D341Med (cell line): ENCODE data around the gene MGA.
"Not testable (repeated sequence)": the region's sequence is repeated elsewhere in the genome, so short reads cannot be mapped to it uniquely, and the experiment has no call there.

Source experiments
- DNase-seq: peaks from one replicate; pipeline ENCODE4 v3.0.0; 2012; ENCODE audit warnings: low spot score

Gene MGA

GRCh38 chr15:41716864-41717263, 56.7 kb downstream of the MGA start:
- DNase-seq: no peak

DNA sequence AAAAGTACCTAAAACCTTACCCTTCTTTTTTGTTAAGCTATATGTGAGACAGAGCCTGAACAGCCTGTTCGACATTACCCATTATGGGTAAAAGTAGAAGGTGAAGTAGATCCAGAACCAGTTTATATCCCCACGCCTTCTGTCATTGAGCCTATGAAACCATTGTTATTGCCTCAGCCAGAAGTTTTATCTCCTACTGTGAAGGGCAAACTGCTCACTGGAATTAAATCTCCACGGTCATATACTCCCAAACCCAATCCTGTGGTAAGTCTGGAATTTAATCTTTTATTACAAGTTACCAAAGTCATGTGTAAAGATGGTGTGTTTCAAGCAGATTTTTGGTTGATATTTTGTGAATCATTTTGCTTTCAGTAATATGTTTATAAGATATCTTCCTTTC, 66.9 kb downstream of the MGA start:
- no peak for DNase-seq

DNA sequence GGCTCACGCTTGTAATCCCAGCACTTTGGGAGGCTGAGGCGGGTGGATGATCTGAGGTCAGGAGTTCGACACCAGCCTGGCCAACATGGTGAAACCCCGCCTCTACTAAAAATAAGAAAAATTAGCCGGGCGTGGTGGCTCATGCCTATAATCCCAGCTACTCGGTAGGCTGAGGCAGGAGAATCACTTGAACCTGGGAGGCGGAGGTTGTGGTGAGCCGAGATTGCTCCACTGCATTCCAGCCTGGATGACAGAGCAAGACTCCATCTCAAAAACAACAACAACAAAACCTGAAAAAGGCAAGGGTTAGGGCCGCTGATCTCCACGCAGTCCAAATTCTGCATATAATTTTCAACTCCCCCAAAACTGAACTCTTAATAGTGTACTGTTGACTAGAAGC, 67.9 kb downstream of the MGA start:
- not testable (repeated sequence) for DNase-seq

DNA sequence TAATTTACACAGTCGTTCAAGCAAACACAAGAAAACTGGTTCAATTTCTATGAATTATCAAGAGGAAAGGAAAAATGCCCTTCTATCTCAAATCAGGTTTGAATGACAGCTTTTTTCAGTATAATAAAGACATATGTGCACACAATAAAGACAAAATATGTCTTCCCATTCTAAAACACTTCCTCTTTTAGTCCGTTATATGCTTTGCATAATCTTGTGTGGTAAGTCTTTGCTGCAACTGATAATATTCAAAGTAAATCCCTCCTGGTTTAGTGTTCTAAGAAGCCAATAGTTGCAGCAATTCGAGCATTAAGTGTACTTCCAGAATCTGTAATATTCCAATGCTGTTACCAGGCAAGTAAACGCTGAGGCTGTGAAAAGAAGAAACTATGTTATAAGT, 70.3 kb downstream of the MGA start:
- no peak for DNase-seq

DNA sequence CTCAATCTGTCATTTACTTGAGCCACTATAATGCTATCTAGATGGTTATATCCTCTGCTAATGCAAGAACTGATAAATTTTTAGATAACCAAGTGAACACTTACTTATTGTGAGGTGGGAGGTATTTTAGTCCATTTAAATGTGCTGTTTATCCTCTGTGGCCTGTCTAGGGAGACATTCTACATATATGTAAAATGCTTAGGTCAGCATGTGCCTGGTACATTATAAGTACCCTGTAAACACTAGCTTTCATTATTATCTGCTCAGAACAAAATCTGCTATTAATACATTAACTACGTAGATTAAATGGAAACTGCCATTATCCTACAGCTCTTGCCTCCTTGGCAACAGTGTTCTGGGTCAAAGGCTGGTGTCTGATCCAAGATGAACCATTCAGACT, 72.3 kb downstream of the MGA start:
- DNase-seq: no peak

DNA sequence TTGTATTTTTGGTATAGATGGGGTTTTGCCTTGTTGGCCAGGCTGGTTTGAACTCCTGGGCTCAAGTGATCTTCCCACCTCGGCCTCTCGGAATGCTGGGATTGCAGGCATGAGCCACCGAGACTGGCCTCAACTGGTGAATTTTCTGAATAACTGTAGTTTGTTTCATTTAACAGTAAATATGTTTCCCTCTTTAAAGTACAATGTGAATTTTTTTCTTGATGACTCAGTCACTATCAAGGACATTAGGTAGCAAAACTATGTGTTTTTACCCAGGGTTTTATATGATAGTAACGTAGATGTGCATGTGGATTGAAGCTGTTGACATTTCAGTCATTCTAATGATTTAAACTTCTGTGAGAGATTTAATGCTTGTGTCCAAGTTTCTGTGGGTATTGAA, 73.9 kb downstream of the MGA start:
- no peak for DNase-seq

DNA sequence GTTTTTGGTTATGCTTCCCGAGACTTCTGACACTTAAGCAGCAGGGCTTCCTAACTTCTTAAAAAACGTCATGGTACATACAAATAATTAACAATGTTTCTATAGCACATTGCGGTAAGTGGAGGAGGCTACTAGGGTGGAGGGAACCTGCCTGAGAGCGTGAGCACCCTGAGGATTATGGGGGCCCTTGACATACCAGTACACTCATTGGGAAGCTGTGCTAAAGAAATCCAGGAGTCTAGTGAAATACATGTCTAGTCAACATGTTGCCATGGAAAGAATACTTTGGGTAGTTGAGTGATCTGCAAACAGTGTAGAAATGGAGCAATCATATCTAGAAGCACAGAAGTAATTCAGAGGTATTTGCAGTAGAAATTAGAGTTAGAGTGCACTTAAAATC, 74.8 kb downstream of the MGA start:
- DNase-seq: no peak

- not testable (repeated sequence) for DNase-seq
These were observed 75.3 kb downstream of the MGA start for GRCh38 chr15:41735492-41735891.

DNA sequence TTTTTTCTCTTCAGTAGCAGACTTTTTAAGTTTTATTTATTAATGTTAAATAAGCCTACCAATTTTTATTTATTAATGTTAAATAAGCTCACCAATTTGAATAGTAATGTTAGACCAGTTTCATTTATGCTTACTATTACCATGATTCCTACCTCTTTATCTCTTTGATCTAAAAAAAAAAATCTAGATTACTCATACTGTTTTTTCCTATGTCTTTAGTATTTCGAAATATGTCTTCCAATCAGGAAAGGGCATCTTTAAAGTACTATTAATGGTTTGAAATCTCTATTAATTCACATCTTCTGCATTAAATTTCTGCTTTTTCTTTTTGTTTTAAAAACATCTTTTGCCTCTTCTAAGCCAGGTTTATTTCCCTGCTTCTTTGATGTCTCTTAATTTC, 86.6 kb downstream of the MGA start:
- no peak for DNase-seq

DNA sequence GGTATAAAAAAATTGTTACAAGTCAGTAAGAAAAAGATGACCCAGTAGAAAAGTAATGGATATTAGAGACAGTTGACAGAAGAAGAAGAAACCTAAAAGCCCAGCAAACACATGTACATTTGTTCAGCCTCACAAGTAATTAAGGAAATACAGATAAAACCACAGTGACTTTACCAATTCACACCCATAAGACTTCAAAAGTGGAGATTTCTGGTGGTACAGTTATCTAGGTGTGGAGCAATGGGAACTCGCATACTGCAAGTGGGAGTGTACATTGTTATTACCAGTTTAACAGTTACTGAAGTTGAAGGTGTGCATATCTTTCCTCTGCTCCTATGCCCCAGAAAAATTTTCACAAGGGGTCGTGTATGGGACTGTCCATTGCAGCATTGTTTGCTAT, 96.0 kb downstream of the MGA start:
- DNase-seq: no peak

DNA sequence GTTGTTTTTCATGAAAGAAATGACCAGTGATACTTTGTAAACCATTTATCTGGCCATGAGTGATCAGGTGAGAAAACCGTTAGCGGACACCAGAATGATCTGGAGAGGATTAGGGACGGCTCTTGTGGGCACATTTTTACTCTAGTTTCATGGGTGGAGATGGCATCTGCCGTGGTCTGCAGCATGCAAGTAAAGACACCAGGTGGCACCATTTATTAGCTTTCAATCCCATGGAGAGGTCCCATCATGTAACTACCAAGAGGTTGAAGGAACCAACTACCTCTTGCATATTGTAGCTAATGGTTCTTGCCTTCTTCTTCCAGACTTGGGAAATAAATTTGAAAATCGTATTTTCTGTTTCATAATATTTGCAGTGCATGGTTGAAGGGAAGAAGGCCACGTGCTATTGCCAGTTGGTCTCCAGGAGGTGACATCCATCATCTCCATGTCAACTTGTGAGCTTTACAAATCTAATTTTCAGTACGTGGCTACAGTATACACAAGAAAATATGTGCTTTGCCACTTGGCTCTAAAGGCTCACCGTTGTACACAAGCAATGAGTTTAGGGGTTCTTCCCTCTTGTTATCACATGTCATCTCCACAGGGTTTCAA, 112.6 kb downstream of the MGA start:
- peak; percentile 72 for DNase-seq

DNA sequence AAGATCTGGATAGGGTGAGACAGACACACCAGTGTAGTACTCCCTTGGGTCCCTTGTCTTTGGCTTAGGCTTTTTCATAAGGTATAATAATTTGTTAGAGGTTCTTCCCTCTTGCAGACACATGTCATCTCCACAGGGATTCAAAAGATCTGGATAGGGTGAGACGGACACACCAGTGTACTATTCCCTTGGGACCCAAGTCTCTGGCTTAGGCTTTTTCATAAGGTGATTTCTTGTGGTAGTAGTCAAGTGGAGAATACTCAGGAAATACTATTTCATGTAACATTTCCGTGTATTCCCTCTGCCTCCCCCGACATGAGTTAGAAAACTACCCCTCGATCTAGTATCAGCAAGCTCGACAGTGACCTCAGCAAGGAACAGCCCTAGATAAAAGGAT, 113.1 kb downstream of the MGA start:
- no peak for DNase-seq

DNA sequence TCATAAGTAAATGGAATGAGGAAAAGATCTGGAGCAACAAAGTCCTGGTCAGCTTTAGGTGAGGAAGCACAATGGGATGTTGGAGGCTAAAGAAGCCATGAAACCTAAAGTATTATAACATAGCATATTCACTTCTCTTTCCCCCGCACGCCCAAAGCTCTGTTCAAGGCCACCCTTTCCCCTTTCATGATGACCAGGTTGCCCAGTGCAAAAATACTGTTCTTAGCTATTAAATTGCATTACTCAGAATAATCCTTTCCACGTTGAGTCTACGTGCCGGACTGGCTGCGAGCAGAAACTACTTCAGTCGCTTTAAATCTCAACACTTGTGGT, 113.5 kb downstream of the MGA start:
- no peak for DNase-seq

- peak; percentile 97 for DNase-seq
These were observed 114.1 kb downstream of the MGA start, which contains the start of gene MAPKBP1 for GRCh38 chr15:41774062-41774881. TSS of gene MAPKBP1 (plus strand) at chr15:41774484. CDS start at chr15:41775276, 792 bp downstream.

GRCh38 chr15:41774882-41775417, 114.7 kb downstream of the MGA start:
- no peak for DNase-seq

DNA sequence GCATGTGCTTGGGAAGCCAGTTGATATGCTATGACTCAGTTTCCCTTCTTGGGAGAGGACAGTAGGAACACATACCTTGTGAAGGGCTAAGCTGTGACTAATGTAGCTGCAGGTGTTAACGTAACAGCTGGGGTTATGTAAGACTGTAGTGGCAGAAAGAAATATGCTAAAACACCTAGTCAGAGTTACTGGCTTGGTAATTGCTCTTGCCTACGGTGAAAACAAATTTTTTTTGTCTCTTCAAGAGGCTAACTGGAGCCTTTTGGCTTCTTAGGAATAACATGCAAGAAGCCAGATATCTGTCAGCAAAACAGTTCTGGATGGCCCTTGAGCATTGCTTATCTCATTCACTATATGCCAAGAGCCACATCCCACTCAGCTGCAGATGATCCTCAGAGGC, 115.4 kb downstream of the MGA start:
- no peak for DNase-seq

- no peak for DNase-seq
These were observed 117.3 kb downstream of the MGA start for GRCh38 chr15:41777421-41777973.

DNA sequence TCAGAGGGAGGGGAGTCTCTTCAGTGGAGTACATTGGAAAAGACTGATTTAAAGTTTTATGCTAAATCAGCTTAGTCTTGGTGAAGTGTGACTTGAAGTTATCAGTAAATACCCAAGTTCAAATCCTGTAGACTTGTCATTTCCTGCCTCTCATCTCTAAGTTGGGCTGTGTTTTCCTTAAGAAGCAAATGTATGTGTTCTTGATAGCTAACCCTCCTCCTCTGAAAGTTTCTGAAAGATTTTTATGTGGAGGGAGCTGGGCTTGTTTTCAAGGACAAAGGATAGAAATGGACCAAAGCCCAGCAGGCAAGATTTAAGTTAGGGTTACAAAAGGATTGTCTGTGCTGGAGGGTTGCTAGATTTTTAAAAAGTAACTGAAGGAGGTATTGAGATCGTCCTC, 118.3 kb downstream of the MGA start:
- DNase-seq: no peak

DNA sequence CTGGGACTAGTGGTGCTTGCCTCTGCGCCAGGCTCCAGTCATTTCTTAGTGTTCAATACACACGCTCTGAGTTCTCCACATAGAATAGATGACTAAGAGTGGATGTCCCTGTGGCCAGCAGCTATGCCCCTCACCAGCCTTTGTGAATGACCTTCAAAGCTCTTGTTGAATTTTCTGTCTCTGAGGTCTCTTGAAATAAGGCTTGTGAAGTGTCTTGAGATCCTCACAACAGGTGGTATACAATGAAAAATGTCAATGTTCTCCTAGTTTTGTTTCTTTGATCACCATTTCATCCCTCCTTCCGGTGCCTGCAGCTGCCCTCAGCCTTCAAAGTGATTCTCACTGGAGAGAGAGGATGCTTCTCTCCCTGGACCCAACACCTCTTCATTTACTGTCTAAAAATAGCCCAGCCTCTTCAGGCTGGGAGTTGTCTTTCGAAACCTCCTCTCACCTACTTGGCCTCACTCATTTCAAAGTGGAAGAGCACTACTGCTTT, 119.5 kb downstream of the MGA start:
- DNase-seq: no peak

DNA sequence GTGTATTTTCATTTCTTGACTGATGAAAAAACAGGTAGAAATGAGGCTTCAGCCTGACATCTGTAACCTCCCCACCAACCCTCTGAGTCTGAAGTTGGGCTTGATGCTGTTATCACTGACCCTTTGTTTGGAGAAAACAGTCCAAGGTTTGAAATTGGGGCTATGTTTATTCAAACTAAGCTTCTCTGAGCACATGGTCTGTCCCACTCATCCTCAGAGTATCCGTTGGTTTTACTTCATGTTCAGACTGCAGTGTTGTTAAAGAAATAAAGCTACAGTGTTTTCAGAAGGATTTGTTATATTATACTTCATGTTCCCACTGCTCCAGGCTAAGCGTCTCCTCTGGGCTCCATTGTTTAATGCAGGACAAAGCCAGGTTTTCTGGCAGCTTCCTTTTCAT, 120.1 kb downstream of the MGA start:
- DNase-seq: no peak

DNA sequence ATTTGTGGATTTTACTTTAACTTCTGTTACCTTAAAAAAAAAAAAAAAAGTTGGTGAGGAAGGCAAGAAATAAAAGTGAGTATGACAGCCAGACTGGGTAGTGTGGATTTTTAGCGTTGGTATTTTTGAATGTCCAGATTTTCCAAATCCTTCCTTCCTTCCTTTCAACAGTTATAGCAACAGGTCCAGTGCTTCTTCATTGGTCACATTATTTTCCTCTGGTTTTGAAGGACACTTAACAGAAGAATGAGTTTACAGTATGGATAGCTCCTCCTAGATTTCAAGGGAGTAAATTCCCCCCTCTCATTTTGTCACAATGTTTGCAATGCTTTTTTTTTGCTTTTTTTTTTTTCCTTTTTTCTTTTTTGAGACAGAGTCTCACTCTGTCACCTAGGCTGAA, 120.5 kb downstream of the MGA start:
- DNase-seq: no peak

DNA sequence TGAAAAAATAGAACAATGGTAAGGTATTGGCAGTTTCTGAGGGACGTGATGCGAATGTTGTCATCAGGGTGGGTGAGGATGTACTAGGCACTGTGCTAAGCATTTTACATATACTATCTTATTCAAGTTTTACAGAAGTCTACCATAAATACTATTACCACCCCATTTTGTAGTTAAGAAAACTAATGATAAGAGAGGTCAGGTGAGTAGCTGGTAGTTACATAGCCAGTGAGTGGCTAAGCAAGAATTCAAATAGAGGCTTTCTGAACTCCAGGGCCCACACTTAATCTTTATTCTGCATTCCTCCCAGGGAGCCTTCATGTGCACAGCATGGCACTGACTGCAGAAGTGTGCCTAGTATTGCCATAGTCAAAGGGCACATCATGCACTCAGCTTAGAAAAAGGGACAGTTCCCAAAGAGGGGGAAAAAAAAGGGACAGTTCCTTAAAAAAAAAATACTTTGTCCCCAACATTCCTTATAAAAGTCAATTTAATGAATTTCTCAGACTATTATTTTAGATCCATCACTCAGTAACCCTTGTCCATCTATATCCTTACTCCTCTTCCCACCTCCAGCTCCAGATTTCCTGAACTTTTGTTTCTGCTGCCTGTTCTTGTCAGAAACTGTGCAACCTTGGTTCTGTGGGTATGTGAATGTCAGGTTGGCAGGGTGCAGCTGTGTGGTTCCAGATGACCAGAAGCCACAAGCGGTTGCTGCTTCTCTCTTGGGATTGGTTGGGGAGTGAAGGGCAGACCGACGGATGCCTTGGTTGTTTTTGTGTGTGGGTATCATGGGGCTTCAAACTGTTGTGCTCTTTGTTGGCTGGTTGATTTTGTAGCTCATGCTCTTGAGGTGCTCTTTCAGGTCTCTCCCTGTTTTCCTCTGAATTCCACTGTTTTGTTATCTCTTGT, 122.4 kb downstream of the MGA start:
- no peak for DNase-seq
